H1 (cell line): ENCODE data around the gene JMJD1C. TPM values are rescaled to one million over a fixed set of nuclear protein-coding genes. Genes with fewer than 3 reads are reported as not detected.

Experiments
- SRF ChIP-seq: IDR thresholded peaks from 2 replicates; pipeline ENCODE4 v1.6.1; 2011; ENCODE audit warnings: mild to moderate bottlenecking, low read depth, low read length, moderate library complexity
- polyA plus RNA-seq, 7 experiments: library from polyadenylated mRNA; depleted of rRNA in 3 of 7; stranded (reverse) in 5 of 7; unstranded in 2 of 7; fragments of >200 nt in 5 of 7; fragments of 200-250 nt in 2 of 7; gene quantifications; 1 replicate in 5 of 7; 2 replicates in 1 of 7; 4 replicates in 1 of 7; pipeline versions ENCODE4 v1.2.1 to v1.2.3, GENCODE V29; 2011 to 2013; ENCODE audit warnings: missing spikeins in 2 of 7, mixed read lengths in 2 of 7
- total RNA-seq: library from RNA; stranded (reverse); fragmentation: NEBNext Ultra II Directional; extraction: Animal tissue kit (Norgen Biotek cat#: 25700); gene quantifications from 2 replicates; pipeline ENCODE4 v1.2.1, GENCODE V29; 2021

JMJD1C gene
- total and polyA plus RNA-seq, 2 of the 8 experiments (the other 6 are each of a cell fraction or from before 2014, with no cell fraction given) = 54.5 to 210 TPM

DNA sequence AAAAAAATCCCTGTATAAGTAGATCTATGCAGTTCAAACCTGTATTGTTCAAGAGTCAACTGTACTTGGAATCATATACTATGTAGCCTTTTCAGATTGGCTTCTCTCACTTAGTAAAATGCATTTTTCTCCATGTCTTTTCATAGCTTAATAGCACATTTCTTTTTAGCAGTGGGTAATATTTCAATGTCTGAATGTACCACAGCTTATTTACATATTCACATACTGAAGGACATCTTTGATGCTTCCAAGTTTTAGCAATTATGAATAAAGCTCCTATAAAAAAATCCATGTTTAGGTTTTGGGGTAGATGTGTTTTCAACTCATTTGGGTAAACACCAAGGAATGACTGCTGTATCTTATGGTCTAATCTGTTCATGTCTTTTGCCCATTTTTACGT, 177.6 kb downstream of the JMJD1C start (continued):
- TF ChIP-seq SRF = no peak
- TF ChIP-seq, all 59 proteins: peak for 0
